Glutamatergic neuron (in vitro differentiated cells): ENCODE measurements around the gene TEX53. TPM values are rescaled to one million over a fixed set of nuclear protein-coding genes. Genes with fewer than 3 reads are reported as not detected.

Experiments
- DNase-seq: peaks from one replicate; pipeline ENCODE4 v3.0.0; 2022
- H3K27ac Mint-ChIP-seq: one replicate; pipeline ENCODE4 v1.8.0; 2020; ENCODE audit warnings: mild to moderate bottlenecking, mixed read lengths, inconsistent platforms; ENCODE audit not compliant: unreplicated experiment
- H3K27me3 Mint-ChIP-seq: one replicate; pipeline ENCODE4 v1.8.0; 2020; ENCODE audit warnings: mild to moderate bottlenecking, moderate library complexity, mixed read lengths, inconsistent platforms; ENCODE audit not compliant: unreplicated experiment
- H3K36me3 Mint-ChIP-seq: one replicate; pipeline ENCODE4 v1.8.0; 2020; ENCODE audit warnings: mild to moderate bottlenecking, mixed read lengths, inconsistent platforms; ENCODE audit not compliant: unreplicated experiment
- H3K4me1 Mint-ChIP-seq: one replicate; pipeline ENCODE4 v1.8.0; 2020; ENCODE audit warnings: mild to moderate bottlenecking, low read depth, mixed read lengths, inconsistent platforms; ENCODE audit not compliant: unreplicated experiment
- H3K4me3 Mint-ChIP-seq: one replicate; pipeline ENCODE4 v1.8.0; 2020; ENCODE audit warnings: mild to moderate bottlenecking, mixed read lengths, inconsistent platforms; ENCODE audit not compliant: unreplicated experiment
- H3K9me3 Mint-ChIP-seq: one replicate; pipeline ENCODE4 v1.8.0; 2020; ENCODE audit warnings: mild to moderate bottlenecking, moderate library complexity, mixed read lengths, inconsistent platforms; ENCODE audit not compliant: unreplicated experiment
- total RNA-seq: library from RNA; stranded (reverse); fragmentation: NEBNext Ultra II Directional; extraction: Animal tissue kit (Norgen Biotek cat#: 25700); gene quantifications from one replicate; pipeline ENCODE4 v1.2.1, GENCODE V29; 2021; ENCODE audit not compliant: unreplicated experiment
- TF ChIP-seq, protein P1 (sequence below): fragments of 200-600 bp; sonication (generic); IDR thresholded peaks from one replicate; pipeline ENCODE4 v1.5.0; 2021; ENCODE audit not compliant: partially characterized antibody, unreplicated experiment

Gene TEX53
- total RNA-seq, 1 donor from 2014 or later: not detected

DNA sequence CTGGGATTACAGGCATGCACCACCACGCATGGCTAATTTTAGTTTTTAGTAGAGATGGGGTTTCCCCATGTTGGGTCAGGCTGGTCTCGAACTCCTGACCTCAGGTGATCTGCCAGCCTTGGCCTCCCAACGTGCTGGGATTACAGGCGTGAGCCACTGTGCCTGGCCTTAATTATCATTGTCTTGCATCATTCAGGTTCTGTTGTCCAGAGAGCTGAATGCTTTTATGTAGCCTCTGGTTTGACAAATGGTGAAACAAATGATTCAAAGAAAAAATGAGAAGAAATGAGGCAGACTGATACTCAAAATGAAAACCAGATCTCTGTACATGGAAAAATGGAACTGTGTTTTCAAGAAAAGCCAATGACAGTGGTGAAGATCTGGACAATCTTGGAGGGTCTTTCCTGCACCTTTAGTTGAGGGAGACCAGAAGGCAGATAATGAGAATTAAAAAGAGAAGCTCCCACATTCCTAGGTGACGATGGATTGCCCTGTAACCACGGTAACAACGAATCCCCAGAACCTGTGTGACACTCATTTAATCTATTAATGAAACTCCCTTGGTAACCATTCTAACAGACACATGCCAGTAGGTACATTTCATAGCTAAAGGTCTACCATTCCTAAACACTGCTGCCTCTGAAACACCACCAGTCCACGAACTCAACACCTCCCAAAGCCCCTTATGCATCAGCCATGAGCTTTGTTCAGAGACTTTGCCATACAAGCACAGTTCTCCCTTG lies 22.8 kb upstream of the TEX53 start:
- Mint-ChIP-seq H3K4me3 (no peak overlapping the region), H3K27me3 (no peaks in the 10 kb centered on the region), H3K27ac (no peak overlapping the region), H3K4me1 (no peaks in the 10 kb centered on the region), H3K36me3 (no peaks in the 10 kb centered on the region), H3K9me3 (no peaks in the 10 kb centered on the region)
- TF ChIP-seq, protein P1, sequence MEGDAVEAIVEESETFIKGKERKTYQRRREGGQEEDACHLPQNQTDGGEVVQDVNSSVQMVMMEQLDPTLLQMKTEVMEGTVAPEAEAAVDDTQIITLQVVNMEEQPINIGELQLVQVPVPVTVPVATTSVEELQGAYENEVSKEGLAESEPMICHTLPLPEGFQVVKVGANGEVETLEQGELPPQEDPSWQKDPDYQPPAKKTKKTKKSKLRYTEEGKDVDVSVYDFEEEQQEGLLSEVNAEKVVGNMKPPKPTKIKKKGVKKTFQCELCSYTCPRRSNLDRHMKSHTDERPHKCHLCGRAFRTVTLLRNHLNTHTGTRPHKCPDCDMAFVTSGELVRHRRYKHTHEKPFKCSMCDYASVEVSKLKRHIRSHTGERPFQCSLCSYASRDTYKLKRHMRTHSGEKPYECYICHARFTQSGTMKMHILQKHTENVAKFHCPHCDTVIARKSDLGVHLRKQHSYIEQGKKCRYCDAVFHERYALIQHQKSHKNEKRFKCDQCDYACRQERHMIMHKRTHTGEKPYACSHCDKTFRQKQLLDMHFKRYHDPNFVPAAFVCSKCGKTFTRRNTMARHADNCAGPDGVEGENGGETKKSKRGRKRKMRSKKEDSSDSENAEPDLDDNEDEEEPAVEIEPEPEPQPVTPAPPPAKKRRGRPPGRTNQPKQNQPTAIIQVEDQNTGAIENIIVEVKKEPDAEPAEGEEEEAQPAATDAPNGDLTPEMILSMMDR: no peak
- DNase-seq: no peak

DNA sequence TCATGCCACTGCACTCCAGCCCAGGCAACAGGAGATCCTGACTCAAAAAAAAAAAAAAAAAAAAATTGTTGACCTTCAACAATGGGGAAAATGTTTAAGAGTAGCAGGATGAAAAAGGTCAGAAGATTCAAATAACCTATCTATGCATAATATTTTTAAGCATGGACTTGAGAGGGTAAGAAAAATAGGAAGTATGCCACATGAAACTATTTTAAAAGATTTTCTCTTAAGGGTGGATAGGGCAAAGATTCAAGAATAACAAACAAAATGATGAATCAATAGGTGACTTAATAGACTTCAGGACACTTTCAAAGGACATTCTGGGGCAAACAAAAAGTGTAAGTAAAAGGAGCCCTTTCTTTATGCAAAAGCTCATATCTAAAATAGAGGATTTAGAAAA lies 21.2 kb upstream of the TEX53 start:
- no peak overlapping the region for H3K27ac Mint-ChIP-seq
- DNase-seq: no peak
- TF ChIP-seq, protein P1: no peak
- H3K4me3 Mint-ChIP-seq: no peak overlapping the region
- H3K27me3 Mint-ChIP-seq: no peaks in the 10 kb centered on the region
- no peaks in the 10 kb centered on the region for H3K9me3 Mint-ChIP-seq
- no peaks in the 10 kb centered on the region for H3K36me3 Mint-ChIP-seq
- no peaks in the 10 kb centered on the region for H3K4me1 Mint-ChIP-seq

DNA sequence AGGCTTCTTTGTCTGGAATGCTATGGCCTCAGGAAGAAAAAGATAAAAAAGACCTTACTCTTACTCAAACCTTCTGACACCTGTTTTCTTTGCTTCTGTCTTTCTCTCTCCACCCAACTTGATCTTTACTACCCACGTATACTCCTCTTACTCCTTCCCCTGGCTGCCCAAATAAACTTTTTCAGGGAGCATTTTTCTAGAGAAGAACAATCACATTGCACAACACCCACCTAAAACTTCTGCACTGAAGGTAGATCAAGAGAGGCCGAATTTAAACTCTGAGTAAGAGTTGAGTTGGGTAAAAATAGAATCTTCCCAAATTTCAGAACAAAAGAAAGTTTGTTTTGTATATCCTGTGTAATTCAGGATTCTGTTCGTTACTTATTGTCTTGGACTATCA lies 20.5 kb upstream of the TEX53 start:
- Mint-ChIP-seq H3K9me3 (no peaks in the 10 kb centered on the region), H3K27me3 (no peaks in the 10 kb centered on the region), H3K4me3 (no peak overlapping the region), H3K36me3 (no peaks in the 10 kb centered on the region), H3K4me1 (no peaks in the 10 kb centered on the region), H3K27ac (no peak overlapping the region)
- TF ChIP-seq, protein P1: no peak
- no peak for DNase-seq

DNA sequence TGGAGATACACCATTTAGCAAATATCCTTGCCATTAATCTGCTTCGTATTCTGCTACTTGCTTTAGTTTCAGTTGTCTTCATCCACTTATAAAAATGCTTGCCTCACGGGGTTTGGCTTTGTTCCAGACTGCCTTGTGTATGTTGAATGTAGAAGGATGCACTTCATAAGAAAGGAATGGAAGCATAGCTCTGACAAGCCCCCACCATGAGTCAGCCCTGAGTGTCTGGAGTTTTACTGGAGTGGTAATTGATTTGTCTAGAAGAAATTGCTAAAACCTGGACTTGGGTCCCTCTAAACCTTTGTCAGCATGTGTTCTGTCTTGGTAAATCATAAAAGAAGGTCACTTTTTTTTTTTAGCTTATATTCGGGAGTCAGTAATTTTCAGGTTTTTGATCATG lies 19.8 kb upstream of the TEX53 start:
- Mint-ChIP-seq H3K27me3 (peaks cover 1% of the 10 kb centered on the region), H3K4me1 (no peaks in the 10 kb centered on the region), H3K36me3 (no peaks in the 10 kb centered on the region), H3K9me3 (no peaks in the 10 kb centered on the region), H3K27ac (no peak overlapping the region), H3K4me3 (no peak overlapping the region)
- no peak for DNase-seq
- TF ChIP-seq, protein P1: no peak

DNA sequence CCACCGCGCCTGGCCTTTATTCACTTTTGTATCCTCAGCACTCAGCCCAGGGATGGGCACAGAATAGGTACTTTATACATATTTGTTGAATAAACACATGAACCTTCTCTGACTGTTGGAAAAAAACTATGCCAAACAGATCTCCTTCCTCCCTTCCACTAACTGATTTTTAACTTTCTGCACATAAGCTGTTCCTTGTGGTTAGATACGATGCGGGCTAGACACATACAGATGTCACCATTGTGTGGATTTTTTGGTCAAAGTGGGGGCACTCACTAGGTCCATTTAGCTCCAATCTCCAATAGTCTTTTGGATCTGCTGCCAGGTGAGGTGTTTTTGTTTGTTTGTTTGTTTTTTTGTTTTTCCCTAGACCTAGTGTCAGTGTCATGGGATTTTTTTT lies 19.3 kb upstream of the TEX53 start:
- Mint-ChIP-seq H3K27ac (no peak overlapping the region), H3K9me3 (no peaks in the 10 kb centered on the region), H3K36me3 (no peaks in the 10 kb centered on the region), H3K4me3 (no peak overlapping the region), H3K4me1 (no peaks in the 10 kb centered on the region), H3K27me3 (peaks cover 2% of the 10 kb centered on the region)
- no peak for DNase-seq
- TF ChIP-seq, protein P1: no peak
